LHCN-M2 (cell line): ENCODE measurements around the gene SEMA4A. TPM values are rescaled to one million over a fixed set of nuclear protein-coding genes. Genes with fewer than 3 reads are reported as not detected.
"Not testable (repeated sequence)": the region's sequence is repeated elsewhere in the genome, so short reads cannot be mapped to it uniquely, and the experiment has no call there.

ENCODE experiments used
- DNase-seq: peaks from one replicate; pipeline ENCODE4 v3.0.0-alpha.2; 2012; ENCODE audit warnings: low read depth
- polyA plus RNA-seq: library from polyadenylated mRNA; unstranded; fragments of >200 nt; gene quantifications from one replicate; pipeline ENCODE4 v1.2.1, GENCODE V29; 2012; ENCODE audit warnings: missing spikeins
- total RNA-seq: library from RNA; depleted of rRNA; stranded (reverse); fragments of >200 nt; gene quantifications from 2 replicates; pipeline ENCODE4 v1.2.3, GENCODE V29; 2014; rRNA removed

The SEMA4A gene
- 0.40 and 0.64 TPM in 2 replicates for total RNA-seq
- 0.39 TPM for polyA plus RNA-seq

DNA sequence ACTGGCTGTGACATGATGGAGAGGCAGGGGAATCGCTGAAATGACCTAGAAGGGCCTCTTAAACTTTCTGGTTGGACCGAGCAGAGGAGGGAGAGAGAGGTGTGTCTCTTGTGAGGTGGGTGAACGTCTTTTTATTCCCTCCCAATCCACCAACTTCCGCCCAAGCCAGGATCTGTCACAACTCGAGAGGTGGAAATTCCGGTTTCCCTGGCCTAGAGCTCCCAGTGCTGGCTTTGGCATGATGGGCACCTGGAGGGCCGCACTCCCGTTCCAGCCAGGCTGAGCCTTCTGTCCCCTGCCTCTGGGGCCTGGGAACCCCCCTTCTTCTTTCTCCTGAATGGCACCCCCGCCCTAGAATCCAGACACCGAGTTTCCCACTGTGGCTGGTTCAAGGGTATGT is at the start of gene SEMA4A:
SEMA4A (plus strand) TSS at position 224 of the 400 bp plus-strand sequence. CDS start 994 bp downstream, outside the sequence.
- DNase-seq = no peak

- peak; percentile 80 for DNase-seq
Observed at GRCh38 chr1:156104065-156104810, 49.1 kb upstream of the SEMA4A start.

- DNase-seq = no peak
Observed at GRCh38 chr1:156104861-156105832, 48.2 kb upstream of the SEMA4A start.

- DNase-seq = no peak
Observed at GRCh38 chr1:156106624-156107488, 46.5 kb upstream of the SEMA4A start.

- no peak for DNase-seq
Observed at GRCh38 chr1:156108057-156108456, 45.3 kb upstream of the SEMA4A start.

DNA sequence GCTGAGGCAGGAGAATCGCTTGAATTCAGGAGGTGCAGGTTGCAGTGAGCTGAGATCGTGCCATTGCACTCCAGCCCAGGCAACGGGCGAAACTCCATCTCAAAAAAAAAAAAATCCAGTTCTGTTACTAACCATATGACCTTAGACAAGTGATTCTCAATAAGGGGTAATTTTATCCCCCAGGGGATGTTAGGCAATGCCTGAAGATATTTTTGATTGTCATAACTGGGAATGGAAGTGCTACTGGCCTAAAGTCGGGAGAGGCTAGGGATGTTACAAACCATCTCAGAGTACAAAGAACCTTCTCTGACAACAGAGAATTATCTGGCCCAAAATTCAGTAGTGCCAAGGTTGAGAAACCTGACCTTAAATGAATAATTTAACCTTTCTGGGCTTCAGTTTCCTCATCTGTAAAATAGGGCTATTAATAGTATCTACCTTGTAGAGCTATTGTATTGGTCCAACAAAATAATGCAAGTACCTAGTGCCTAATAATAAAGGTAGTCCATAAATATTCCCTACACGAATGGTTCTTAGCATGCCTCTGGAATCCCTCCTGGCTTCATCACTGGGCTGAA is 44.6 kb upstream of the SEMA4A start:
- DNase-seq = no peak

DNA sequence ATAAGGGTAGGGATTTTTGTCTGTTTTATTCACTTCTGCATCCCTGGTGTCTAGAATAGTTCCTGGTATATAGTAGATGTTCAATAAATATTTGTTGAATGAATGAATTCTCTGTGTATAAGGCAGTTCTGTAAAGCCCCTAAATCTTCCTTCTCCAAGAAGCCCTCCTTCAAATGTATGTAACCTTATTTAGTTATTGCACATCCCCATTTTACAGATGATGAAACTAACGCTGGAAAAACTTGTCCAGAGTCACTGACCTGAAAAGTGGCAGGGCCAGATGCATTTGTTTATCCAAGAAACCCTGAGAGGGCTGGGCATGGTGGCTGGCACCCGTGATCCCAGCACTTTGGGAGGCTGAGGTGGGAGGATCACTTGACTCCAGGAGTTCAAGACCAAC is 43.1 kb upstream of the SEMA4A start:
- DNase-seq = no peak

- DNase-seq = no peak
Observed at GRCh38 chr1:156111355-156111962, 41.9 kb upstream of the SEMA4A start.

GRCh38 chr1:156112276-156113137 is 40.9 kb upstream of the SEMA4A start:
- no peak for DNase-seq

- DNase-seq = no peak
Observed at GRCh38 chr1:156113282-156113950, 40.0 kb upstream of the SEMA4A start.

GRCh38 chr1:156114101-156114918 is 39.1 kb upstream of the SEMA4A start, which contains the start of gene LMNA:
LMNA (plus strand) TSS chr1:156114711; CDS start chr1:156114919, 208 bp downstream.
- DNase-seq = peak; percentile 98

DNA sequence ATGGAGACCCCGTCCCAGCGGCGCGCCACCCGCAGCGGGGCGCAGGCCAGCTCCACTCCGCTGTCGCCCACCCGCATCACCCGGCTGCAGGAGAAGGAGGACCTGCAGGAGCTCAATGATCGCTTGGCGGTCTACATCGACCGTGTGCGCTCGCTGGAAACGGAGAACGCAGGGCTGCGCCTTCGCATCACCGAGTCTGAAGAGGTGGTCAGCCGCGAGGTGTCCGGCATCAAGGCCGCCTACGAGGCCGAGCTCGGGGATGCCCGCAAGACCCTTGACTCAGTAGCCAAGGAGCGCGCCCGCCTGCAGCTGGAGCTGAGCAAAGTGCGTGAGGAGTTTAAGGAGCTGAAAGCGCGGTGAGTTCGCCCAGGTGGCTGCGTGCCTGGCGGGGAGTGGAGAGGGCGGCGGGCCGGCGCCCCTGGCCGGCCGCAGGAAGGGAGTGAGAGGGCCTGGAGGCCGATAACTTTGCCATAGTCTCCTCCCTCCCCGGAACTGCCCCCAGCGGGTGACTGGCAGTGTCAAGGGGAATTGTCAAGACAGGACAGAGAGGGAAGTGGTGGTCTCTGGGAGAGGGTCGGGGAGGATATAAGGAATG is 38.4 kb upstream of the SEMA4A start:
- DNase-seq = no peak

- peak; percentile 78 for DNase-seq
Observed at GRCh38 chr1:156115514-156116374, 37.6 kb upstream of the SEMA4A start.

DNA sequence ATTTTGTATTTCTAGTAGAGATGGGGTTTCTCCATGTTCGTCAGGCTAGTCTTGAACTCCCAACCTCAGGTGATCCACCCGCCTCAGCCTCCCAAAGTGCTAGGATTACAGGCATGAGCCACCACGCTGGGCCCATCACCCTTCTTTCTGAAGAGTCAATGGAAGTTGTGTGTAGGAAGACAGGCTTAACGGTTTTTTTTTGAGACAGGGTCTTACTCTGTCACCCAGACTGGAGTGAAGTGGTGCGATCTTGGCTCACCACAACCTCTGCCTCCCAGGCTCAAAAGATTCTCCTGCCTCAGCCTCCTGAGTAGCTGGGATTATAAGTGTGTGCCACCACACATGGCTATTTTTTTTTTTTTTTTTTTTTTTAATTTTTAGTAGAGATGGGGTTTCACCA is 36.7 kb upstream of the SEMA4A start:
- not testable (repeated sequence) for DNase-seq

DNA sequence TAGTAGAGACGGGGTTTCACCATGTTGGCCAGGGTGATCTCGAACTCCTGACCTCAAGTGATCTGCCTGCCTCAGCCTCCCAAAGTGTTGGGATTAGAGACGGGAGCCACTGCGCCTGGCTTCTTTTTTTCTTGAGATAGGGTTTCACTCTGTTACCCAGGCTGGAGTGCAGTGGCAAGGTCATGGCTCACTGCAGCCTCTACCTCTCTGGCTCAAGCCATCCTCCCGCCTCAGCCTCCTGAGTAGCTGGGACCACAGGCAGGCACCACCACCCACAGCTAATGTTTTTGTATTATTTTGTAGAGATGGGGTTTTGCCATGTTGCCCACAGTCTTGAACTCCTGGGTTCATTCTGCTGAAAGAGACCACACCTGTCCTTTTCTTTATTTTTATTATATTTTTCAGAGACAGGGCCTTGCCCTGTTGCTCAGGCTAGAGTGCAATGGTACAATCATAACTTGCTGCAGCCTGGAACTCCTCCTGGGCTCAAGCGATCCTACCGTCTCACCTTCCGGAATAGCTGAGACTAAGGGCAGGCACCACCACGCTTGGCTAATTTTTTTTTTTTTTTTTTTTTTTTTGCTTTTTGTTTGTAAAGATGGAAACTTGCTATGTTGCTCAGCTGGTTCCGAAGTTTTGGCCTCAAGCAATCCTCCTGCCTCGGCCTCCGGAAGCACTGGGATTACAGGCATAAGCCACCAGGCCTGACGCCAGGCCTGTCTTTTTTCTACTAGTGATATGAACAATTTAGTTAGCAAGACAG is 35.8 kb upstream of the SEMA4A start:
- no peak for DNase-seq
